Measurements from ENCODE around the gene RGS6.
A peak's percentile ranks its signal among the peaks of the same experiment; 100 is the strongest.

The RGS6 gene

DNA sequence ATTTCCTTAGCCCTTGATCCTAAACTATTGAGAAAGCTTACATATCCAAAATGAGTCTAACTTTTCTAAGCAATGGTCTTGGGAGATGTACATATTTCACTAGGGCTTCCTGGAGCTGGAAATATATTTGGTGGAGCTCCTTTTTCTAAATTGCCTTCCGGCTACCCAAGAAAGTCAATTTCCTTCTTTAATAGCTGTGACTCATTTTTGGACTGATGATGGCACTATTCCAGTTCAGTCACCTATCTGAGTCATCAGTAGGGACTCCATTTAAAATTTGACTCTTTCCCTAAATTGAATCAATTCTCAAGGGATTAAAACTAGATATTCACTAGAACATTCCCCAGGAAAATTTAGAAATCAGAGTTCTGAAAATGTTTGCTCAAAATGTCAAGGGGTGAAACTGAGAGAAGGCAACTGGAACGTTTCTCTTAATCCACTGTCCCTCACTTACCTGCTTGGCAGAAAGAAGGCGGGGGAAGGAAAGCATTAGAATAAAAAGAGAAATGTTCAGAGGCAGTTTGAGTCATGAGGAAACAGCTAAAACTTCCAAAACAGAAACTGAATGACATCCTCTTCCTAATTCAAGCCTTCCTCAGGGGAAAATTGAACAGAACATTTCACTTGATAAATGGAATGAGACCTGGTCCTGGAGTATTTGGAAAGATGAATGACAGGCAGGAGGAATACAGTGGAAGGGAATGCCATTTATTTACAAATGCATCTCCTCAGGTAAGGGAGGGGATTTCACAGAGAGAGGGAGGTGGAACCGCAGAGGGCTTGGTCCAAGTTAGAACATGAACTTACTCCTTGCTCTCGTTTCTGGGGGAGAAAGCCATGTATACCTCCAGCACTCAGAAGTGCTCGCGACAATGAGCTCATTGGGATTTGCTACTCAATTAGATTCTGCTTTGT is 91.2 kb downstream of the RGS6 start:
- no peak for TF ChIP-seq ZFX (IDR thresholded peaks at IDR 0.05)
- no peak overlapping the region for H3K27ac ChIP-seq

DNA sequence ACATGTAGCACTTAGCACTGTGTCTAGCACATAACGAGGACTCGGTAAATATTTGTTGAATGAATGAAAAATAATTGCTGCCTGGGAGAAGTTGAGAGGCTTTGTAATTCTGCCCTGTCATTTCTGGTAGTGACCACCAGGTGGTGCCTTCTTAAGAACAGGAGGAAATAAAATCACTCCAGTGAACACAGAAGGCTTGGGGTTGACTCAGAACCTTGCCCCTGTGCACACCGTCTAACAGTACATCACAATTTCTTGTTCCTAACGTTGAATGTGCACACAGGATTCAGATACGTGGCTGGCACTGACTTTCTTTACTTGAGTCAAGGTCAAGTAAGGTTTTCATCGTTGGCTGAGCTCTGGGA is 91.8 kb downstream of the RGS6 start:
- no peak overlapping the region for H3K27ac ChIP-seq
- TF ChIP-seq ZFX (IDR thresholded peaks at IDR 0.05) = no peak
- TF ChIP-seq, protein P1, sequence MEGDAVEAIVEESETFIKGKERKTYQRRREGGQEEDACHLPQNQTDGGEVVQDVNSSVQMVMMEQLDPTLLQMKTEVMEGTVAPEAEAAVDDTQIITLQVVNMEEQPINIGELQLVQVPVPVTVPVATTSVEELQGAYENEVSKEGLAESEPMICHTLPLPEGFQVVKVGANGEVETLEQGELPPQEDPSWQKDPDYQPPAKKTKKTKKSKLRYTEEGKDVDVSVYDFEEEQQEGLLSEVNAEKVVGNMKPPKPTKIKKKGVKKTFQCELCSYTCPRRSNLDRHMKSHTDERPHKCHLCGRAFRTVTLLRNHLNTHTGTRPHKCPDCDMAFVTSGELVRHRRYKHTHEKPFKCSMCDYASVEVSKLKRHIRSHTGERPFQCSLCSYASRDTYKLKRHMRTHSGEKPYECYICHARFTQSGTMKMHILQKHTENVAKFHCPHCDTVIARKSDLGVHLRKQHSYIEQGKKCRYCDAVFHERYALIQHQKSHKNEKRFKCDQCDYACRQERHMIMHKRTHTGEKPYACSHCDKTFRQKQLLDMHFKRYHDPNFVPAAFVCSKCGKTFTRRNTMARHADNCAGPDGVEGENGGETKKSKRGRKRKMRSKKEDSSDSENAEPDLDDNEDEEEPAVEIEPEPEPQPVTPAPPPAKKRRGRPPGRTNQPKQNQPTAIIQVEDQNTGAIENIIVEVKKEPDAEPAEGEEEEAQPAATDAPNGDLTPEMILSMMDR (conservative IDR thresholded peaks at IDR 0.05) = peak; percentile 75

- no peak for TF ChIP-seq ZFX (IDR thresholded peaks at IDR 0.05)
- TF ChIP-seq, protein P1 (conservative IDR thresholded peaks at IDR 0.05) = no peak
- H3K27ac ChIP-seq = no peak overlapping the region
These were observed 92.3 kb downstream of the RGS6 start for GRCh38 chr14:72024504-72024903.

DNA sequence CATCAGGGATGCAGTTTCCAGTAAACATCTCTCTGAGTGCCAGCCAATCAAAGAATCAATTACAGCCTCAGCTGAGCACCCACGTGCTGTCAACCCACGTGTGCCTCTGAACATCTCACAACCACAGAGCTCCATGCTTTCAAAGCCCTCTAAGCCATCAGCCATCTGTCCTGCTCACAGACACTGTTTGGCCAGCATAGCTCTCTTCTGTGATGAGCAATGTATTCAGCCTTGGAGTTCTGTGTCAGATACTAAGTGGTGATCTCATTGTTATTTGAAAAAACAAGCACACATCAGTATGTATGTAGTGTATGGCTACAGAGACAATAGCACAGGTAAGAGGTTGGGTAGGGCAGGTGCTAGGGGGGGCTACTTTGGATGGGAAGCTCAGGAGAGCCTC is 94.3 kb downstream of the RGS6 start:
- no peak for TF ChIP-seq ZFX (IDR thresholded peaks at IDR 0.05)
- TF ChIP-seq, protein P1 (conservative IDR thresholded peaks at IDR 0.05) = no peak
- H3K27ac ChIP-seq = no peak overlapping the region

DNA sequence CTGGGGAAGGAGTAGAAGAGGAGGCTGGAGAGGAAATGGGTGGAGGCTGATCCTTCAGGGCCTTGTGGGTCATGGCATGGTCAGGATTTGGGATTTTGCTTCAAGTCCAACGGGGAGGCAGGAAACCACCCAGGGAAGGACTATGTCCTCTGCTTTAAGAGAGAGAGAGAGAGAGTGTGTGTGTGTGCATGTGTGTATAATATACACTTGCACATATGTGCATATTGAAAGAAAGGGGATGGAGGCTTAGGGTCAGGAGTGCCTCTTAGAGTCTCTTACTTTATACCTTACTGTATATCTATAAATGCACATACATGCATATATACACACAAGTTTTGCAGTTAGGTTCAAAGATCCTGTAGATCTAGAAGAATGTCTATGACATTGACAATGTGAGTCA is 94.8 kb downstream of the RGS6 start:
- H3K27ac ChIP-seq = no peak overlapping the region
- TF ChIP-seq, protein P1 (conservative IDR thresholded peaks at IDR 0.05) = no peak
- no peak for TF ChIP-seq ZFX (IDR thresholded peaks at IDR 0.05)

DNA sequence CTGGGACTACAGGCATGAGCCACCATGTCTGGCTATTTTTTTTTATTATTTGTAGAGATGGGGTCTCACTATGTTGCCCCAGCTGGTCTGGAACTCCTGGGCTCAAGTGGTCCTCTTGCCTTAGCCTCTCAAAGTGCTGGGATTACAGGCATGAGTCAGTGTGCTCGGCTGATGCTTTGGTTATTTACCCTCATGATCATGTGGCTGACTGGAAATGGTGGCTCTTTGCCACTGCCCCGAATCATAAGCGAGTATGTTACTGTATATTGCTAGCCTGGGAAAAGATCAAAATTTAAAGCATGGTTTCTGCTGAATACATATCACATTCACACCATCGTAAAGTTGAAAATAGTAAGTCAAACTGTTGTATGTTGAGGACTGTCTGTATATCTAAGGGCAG is 101.1 kb downstream of the RGS6 start:
- no peak overlapping the region for H3K27ac ChIP-seq
- TF ChIP-seq ZFX (IDR thresholded peaks at IDR 0.05) = no peak
- TF ChIP-seq, protein P1 (conservative IDR thresholded peaks at IDR 0.05) = no peak

GRCh38 chr14:72040528-72040927 is 108.3 kb downstream of the RGS6 start:
- TF ChIP-seq, protein P1 (conservative IDR thresholded peaks at IDR 0.05) = no peak
- no peak for TF ChIP-seq ZFX (IDR thresholded peaks at IDR 0.05)
- no peak overlapping the region for H3K27ac ChIP-seq

- H3K27ac ChIP-seq = no peak overlapping the region
- TF ChIP-seq, protein P1 (conservative IDR thresholded peaks at IDR 0.05) = no peak
- no peak for TF ChIP-seq ZFX (IDR thresholded peaks at IDR 0.05)
These were observed 113.0 kb downstream of the RGS6 start for GRCh38 chr14:72045271-72045670.
